Right lobe of liver (tissue), 6 donors: ENCODE measurements around the gene SNAP47. TPM values are rescaled to one million over a fixed set of nuclear protein-coding genes. Genes with fewer than 3 reads are reported as not detected.
A peak's percentile ranks its signal among the peaks of the same experiment; 100 is the strongest.

ENCODE experiments used
- ATAC-seq, 4 donors: fragments of 200-7000 bp; cut with Tn5 transposase; one replicate each; pipeline ENCODE4 v1.9.1; 2020; ENCODE audit warnings: mild to moderate bottlenecking in 4 of 4, moderate library complexity in 4 of 4
- DNase-seq, 3 donors: peaks; one replicate each; pipeline ENCODE4 v3.0.0-alpha.2; 2020
- H3K27ac ChIP-seq, 3 donors: fragments of 200-600 bp; one replicate each; pipeline ENCODE4 v1.8.0; 2022
- H3K27me3 ChIP-seq, 2 donors: fragments of 200-600 bp; one replicate each; pipeline ENCODE4 v1.8.0; 2022
- H3K36me3 ChIP-seq, 4 donors: fragments of 200-600 bp; sonication (generic) in 1 of 4; one replicate each; pipeline versions ENCODE4 v1.5.1 to v1.8.0; 2017 to 2022; ENCODE audit warnings: control low read depth in 1 of 4
- H3K4me1 ChIP-seq, 4 donors: fragments of 200-600 bp; sonication (generic) in 1 of 4; one replicate each; pipeline versions ENCODE4 v1.5.1 to v1.8.0; 2017 to 2022; ENCODE audit warnings: control low read depth in 1 of 4
- H3K4me3 ChIP-seq, 3 donors: fragments of 200-600 bp; one replicate each; pipeline ENCODE4 v1.8.0; 2022
- H3K9me3 ChIP-seq, 4 donors: fragments of 200-600 bp; sonication (generic) in 1 of 4; one replicate each; pipeline versions ENCODE4 v1.5.1 to v1.8.0; 2017 to 2022; ENCODE audit warnings: control low read depth in 1 of 4
- POLR2A ChIP-seq: fragments of 450-650 bp; IDR thresholded peaks from one replicate; pipeline ENCODE4 v1.6.1; 2017; ENCODE audit warnings: antibody characterized with exemption, mild to moderate bottlenecking
- WGBS: methylation state at CpG from one replicate; pipeline ENCODE4 v1.1.6; 2018; ENCODE audit warnings: low coverage, low lambda C conversion rate; ENCODE audit not compliant: insufficient coverage; ENCODE audit errors: missing lambda C conversion rate; 5-methylcytosine and 5-hydroxymethylcytosine counted together
- intact Hi-C, 2 donors: fragments of 100-400 bp; cut with DNase I; formaldehyde crosslinking; loops; one replicate each; pipeline versions ENCODE4 v1.11.2 to v1.14.1; 2022
- total RNA-seq, 6 experiments: library from RNA; depleted of rRNA in 2 of 6; stranded (reverse); fragments of >200 nt in 2 of 6; fragmentation: NEBNext Ultra II Directional in 3 of 6; extraction: Animal tissue kit (Norgen Biotek cat#: 25700) in 3 of 6; gene quantifications; one replicate each; pipeline versions ENCODE4 v1.1.0 to v1.2.4, GENCODE V29; 2016 to 2023
- TF ChIP-seq, protein P1 (sequence below), 4 donors: fragments of 200-600 bp in 3 of 4; fragments of 450-650 bp in 1 of 4; IDR thresholded peaks; one replicate each; pipeline versions ENCODE4 v1.5.1 to v1.8.0; 2016 to 2022; ENCODE audit warnings: antibody characterized with exemption in 4 of 4, mild to moderate bottlenecking in 2 of 4
- donor health status: DM: no; HTN: yes; CAD: no.
- donor health status: DM: no; HTN: no; CAD: no.
- donor health status: DM: no; HTN: no; CAD: no.
- donor health status: DM: no; HTN: yes; CAD: no.
- donor health status: DM: no; HTN: yes; CAD: no.

Gene SNAP47
- total RNA-seq, 6 experiments from 2014 or later = 15.2 to 32.5 (median 24.8) TPM

DNA sequence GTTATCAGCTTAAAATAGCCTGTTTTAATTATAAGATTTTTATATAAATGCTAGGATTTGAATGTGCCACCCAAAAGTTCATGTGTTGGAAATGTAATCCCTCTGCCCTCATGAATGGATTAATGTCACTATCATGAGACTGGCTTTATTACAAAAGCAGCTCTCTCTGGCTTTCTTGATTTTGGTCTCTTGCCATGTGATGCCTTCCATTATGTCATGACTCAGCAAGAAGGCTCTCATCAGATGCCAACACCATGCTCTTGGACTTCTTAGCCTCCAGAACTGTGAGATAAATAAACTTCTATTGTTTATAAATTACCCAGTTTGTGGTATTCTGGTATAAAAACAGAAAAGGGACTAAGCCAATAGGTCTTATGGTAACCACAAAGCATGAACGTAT lies 73.3 kb downstream of the SNAP47 start:
- Histone ChIP-seq H3K9me3 (no peaks in the 10 kb centered on the region), H3K36me3 (no peaks in the 10 kb centered on the region), H3K27ac (no peak overlapping the region), H3K4me1 (no peaks in the 10 kb centered on the region), H3K4me3 (no peak overlapping the region), H3K27me3 (no peaks in the 10 kb centered on the region)
- DNase-seq (no peak), ATAC-seq (no peak)
- WGBS = 46% methylated on average over 1 of the region's 1 CpG
- intact Hi-C loops = no loop called here
- TF ChIP-seq, protein P1, sequence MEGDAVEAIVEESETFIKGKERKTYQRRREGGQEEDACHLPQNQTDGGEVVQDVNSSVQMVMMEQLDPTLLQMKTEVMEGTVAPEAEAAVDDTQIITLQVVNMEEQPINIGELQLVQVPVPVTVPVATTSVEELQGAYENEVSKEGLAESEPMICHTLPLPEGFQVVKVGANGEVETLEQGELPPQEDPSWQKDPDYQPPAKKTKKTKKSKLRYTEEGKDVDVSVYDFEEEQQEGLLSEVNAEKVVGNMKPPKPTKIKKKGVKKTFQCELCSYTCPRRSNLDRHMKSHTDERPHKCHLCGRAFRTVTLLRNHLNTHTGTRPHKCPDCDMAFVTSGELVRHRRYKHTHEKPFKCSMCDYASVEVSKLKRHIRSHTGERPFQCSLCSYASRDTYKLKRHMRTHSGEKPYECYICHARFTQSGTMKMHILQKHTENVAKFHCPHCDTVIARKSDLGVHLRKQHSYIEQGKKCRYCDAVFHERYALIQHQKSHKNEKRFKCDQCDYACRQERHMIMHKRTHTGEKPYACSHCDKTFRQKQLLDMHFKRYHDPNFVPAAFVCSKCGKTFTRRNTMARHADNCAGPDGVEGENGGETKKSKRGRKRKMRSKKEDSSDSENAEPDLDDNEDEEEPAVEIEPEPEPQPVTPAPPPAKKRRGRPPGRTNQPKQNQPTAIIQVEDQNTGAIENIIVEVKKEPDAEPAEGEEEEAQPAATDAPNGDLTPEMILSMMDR (IDR thresholded peaks at IDR 0.05) = no peak
- TF ChIP-seq POLR2A = no peak

DNA sequence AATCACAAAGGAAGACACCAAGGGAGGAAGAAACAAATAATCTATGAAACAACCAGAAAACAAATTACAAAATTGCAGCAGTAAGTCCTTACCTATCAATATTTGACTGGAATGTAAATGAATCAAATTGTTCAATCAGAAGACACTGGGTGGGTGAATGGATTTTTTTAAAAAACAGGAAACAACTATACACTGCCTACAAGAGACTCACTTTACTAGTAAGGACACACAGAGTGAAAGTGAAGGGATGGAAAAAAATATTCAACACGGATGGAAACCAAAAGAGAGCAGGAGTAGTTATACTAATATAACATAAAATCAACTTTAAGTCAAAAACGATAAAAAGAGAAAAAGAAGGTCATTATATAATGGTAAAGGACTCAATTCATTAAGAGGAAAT lies 73.8 kb downstream of the SNAP47 start:
- no peak for TF ChIP-seq POLR2A
- TF ChIP-seq, protein P1 (IDR thresholded peaks at IDR 0.05) = no peak
- Histone ChIP-seq H3K4me3 (no peak overlapping the region), H3K9me3 (no peaks in the 10 kb centered on the region), H3K27me3 (no peaks in the 10 kb centered on the region), H3K27ac (no peak overlapping the region), H3K36me3 (no peaks in the 10 kb centered on the region), H3K4me1 (no peaks in the 10 kb centered on the region)
- no peak for DNase-seq
- 54% methylated on average over 2 of the region's 2 CpGs for WGBS
- ATAC-seq = no peak
- intact Hi-C loops = no loop called here

DNA sequence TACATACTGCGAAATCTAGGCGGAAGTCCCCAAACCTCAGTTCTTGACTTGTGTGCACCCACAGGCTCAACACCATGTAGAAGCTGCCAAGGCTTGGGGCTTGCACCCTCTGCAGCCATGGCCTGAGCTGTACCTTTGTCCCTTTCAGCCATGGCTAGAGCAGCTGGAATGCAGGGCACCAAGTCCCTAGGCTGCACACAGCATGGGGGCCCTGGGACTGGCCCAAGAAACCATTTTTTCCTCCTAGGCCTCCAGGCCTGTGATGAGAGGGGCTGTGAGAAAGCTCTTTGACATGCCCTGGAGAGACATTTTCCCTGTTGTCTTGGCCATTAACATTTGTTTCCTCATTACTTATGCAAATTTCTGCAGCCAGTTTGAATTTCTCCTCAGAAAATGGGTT lies 78.7 kb downstream of the SNAP47 start:
- no peak overlapping the region for H3K4me3 ChIP-seq

DNA sequence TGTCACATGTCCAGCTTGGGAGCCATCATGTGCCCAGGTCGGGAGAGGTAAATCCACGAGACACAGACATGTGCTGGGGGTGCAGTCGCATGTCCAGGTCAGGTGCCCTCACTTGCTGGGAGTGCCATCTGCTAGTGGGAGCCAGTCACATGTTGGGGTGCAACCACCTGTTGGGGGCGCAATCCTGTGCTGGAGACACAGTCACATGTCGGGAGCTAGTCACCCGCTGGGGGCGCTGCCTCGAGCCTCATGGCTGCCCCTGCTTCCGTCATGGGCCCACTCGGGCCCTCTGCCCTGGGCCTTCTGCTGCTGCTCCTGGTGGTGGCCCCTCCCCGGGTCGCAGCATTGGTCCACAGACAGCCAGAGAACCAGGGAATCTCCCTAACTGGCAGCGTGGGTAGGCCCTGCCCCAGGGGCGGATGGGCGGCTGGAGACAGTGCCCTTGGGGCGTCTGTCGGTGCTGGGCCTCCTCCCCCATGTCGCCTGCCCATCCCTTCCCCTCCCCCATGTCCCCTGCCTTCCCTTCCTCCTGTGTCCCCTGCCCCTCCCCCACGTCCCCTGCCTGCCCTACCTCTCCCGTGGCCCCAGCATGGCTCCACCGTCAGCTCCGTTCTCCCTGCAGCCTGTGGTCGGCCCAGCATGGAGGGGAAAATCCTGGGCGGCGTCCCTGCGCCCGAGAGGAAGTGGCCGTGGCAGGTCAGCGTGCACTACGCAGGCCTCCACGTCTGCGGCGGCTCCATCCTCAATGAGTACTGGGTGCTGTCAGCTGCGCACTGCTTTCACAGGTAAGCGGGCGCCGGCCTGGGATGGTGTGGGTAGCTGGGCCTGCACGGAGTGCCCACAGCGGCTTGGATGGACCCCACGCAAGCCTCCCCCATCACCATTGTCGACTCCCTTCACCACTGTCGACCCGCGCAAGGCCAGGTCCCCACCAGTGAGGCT lies 80.5 kb downstream of the SNAP47 start, which contains the start of gene PRSS38:
TSS of gene PRSS38 (plus strand) at position 208 of the 942 bp plus-strand sequence. CDS start at position 250, 42 bp downstream.
- Histone ChIP-seq H3K27ac (no peak within 1 kb of the TSS), H3K36me3 (no peaks in the 10 kb centered on the region), H3K27me3 (no peaks in the 10 kb centered on the region), H3K9me3 (no peaks in the 10 kb centered on the region), H3K4me1 (no peaks in the 10 kb centered on the region), H3K4me3 (no peak within 1 kb of the TSS)
- no CpG with 5 or more reads among the region's 44 CpGs for WGBS
- ATAC-seq (peak in 1 of 4 donors; percentile 33), DNase-seq (no peak)
- intact Hi-C loops = no loop called here
- TF ChIP-seq POLR2A = no peak
- TF ChIP-seq, protein P1 (IDR thresholded peaks at IDR 0.05) = no peak

More for the DNA sequence above, 78.7 kb downstream of the SNAP47 start:
- WGBS = no CpG with 5 or more reads among the region's 2 CpGs
- Histone ChIP-seq H3K36me3 (no peaks in the 10 kb centered on the region), H3K9me3 (no peaks in the 10 kb centered on the region), H3K27me3 (no peaks in the 10 kb centered on the region), H3K4me1 (no peaks in the 10 kb centered on the region), H3K27ac (no peak overlapping the region)
- intact Hi-C loops = no loop called here
- no peak for ATAC-seq
- no peak for DNase-seq
- no peak for TF ChIP-seq POLR2A
- TF ChIP-seq, protein P1 (IDR thresholded peaks at IDR 0.05) = no peak
